Right renal pelvis (tissue), 4 donors: ENCODE results near the gene SLC34A1. TPM values are rescaled to one million over a fixed set of nuclear protein-coding genes. Genes with fewer than 3 reads are reported as not detected.

Source experiments
- DNase-seq, 4 donors: peaks; one replicate each; pipeline ENCODE4 v3.0.0-alpha.2; 2013; ENCODE audit warnings: low read depth in 4 of 4, low spot score in 3 of 4, missing footprints in 1 of 4
- polyA plus RNA-seq, 4 donors: library from polyadenylated mRNA; unstranded; fragments of 120-200 nt; gene quantifications; one replicate each; pipeline ENCODE4 v1.2.1, GENCODE V29; 2013; ENCODE audit not compliant: insufficient read length in 4 of 4

SLC34A1 gene
- polyA plus RNA-seq, 4 donors, result 134 to 198 (median 174) TPM

DNA sequence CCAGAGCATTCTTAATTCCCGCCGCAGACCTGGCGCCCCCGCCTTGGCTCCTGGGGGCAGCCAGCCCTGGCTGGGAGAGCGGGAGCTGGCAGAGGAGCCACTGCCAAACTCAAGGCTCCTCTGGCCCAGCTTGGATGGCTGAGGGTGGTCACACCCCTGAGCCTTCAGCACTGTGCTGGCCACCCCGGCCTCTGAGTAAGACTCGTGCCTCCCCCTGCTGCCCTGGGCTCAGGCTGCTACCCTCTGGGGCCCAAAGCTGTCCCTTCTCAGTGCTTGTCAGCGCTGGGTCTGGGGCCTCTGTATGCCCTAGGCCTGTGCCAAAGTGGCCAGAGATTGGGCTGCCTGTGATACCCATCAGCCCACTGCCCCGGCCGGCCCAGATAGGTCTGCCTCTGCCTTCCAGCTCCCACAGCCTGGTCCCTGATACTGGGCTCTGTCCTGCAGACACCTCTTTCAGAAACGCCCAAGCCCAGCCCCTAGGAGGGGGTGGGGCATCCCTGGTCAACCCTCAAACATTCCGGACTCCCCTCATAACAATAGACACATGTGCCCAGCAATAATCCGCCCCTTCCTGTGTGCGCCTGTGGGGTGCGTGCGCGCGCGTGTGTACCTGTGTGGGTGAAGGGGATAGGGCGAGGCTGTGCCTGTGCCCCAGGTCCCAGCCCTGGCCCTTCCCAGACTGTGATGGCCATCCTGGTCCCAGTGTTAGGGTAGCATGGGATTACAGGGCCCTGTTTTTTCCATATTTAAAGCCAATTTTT lies 58.0 kb downstream of the SLC34A1 start:
- DNase-seq, result no peak

DNA sequence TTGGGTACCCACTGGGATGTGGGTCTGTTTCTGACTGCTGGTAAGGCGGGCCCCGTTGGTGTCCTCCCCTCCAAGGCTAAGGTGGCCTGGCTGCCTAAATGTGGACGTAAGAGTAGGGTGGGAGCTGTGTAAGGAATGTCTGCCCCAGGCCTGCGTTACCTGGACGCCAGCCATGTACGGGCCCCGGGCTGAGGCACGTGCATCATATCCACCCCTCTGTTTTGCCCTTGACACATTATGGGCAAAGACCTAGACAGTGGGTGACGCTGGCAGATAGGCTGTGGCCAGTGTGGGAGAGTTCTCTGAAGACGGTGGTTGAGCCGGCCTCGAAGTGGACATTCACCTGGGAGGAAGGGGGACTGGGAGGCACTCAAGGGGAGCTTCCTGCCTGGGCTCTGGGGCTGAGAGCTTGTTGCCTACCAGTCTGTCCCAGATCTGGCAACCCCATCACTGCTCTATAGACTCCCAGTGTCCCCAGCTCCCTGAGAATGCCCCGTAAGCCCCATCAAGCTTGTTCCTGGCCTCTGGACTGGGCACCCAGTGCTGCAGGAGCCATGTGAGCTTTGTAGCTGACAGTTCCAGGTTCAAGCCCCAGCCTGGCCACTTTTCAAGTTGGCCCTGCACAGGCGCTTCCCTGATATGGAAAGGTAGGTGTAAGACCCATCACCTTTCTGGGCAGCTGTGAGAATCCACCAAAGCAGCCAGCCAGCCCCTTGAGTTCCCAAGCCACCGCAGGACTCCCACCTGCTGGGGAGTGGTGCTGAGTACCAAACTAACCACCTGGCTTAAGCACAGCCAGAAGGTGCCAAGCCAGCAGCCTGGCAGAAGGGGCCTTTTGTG lies 59.1 kb downstream of the SLC34A1 start:
- DNase-seq, result no peak

DNA sequence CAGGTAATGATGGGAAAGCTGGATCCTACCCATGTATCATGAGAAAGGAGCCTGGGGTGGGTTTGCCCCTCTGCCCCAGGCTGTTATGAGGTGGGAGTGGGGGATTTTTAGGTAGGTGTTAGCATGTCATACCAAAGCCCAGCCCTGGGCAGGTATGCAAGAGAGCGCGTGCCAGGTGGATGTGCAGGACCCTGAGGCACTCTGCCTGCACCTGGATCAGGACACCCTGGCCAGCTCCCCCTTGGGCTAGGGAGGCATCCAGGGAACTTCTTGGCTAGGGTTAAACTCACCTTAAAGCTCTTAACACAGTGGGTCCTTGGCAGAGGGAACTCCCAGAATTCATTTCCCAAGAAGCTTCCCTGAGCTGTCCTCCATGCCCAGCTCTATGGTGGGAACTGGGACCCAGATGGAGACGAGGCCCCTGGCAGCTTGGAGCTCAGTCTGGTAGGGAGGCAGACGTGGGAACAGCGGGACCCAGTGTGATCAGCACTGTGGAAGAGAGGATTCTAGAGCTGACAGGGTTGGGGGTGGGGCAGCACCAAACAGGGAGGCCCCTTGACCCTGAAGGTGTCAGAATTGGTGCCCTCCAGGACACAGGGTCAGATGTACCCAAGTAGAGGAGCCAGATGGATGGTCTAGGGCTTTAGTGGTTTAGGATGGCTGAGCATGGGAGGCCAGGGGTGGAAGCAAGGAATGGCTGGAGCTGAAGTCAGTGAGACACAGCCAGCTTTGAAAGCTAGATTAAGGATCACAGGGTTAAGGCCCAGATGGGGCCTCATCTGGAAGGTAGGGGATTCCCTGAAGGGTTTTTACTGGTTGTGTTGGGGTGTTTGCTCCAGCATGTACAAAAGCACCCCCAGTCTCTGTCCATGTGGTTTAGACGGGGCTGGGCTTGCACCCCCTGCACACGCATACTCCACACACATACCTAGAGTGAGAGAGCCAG lies 60.1 kb downstream of the SLC34A1 start:
- no peak for DNase-seq

- no peak for DNase-seq
These were observed 61.0 kb downstream of the SLC34A1 start for GRCh38 chr5:177445052-177445916.

DNA sequence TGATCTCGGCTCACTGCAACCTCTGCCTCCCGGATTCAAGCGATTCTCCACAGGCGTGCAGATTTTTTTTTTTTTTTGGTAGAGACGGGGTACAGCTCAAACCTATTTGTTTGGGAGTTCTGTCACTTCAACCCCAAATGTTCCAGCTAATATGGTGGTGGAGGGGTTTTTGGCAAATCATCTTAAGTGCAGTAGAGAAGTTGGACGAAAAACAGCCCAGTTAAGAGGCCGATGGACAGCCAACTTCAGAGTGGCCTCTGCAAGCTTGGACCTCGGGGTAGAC lies 61.6 kb downstream of the SLC34A1 start:
- no peak for DNase-seq

GRCh38 chr5:177446200-177447065 lies 62.2 kb downstream of the SLC34A1 start, which contains the start of gene PRR7:
Gene PRR7 (plus strand): TSS chr5:177446814. CDS start chr5:177455068, 8,254 bp downstream.
- DNase-seq, result no peak

DNA sequence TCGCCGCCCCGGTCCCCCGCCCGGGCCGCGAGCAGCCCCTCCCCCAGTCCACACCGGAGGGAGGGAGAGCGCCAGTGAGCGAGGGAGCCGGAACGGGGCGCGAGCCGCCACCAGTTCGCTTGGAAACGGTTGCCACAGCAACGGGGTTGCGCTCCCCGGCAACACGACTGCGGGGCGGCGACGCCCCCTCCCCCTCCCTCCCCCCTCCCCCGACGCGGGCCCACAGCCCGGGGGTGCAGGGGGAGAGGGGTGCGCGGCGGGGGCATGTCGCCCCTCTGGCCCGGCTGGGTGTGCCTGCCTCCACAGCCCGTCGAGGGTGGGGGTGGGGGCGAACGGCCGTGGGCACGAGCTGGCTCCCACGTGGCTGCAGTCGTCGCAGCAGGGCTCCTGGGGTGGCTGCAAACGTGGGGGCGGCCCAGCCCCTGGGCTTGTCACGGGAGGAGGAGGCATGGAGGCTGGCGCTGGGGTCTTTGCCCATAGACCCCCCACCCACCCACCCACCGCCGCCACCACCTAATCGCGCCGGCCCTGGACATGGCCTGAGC lies 62.9 kb downstream of the SLC34A1 start:
- DNase-seq, result no peak

- no peak for DNase-seq
These were observed 63.5 kb downstream of the SLC34A1 start for GRCh38 chr5:177447611-177448243.

Other genes starting within 250 kb of the SLC34A1 start
- 10 to 100 TPM; 24.8 to 38.2 (median 27.3) TPM for gene RAB24, start 80.7 kb upstream of the SLC34A1 start, polyA plus RNA-seq
- 100 to 1,000 TPM; 123 to 153 (median 136) TPM for gene PRELID1, start 80.6 kb upstream of the SLC34A1 start, polyA plus RNA-seq
- gene MXD3, start 72.5 kb upstream of the SLC34A1 start, polyA plus RNA-seq, result 10 to 100 TPM; 13.7 to 23.2 (median 14.5) TPM
- gene LMAN2, start 32.8 kb upstream of the SLC34A1 start, polyA plus RNA-seq, result 100 to 1,000 TPM; 114 to 166 (median 126) TPM
- 10 to 100 TPM; 11.9 to 18.7 (median 15.3) TPM for gene RGS14, start 26.5 kb upstream of the SLC34A1 start, polyA plus RNA-seq
- gene PFN3, start 16.2 kb downstream of the SLC34A1 start, polyA plus RNA-seq, result 1 to 10 TPM in 3 of 4 donors, under 1 TPM in 1; 0.50 to 2.2 (median 1.1) TPM
- gene F12, start 25.1 kb downstream of the SLC34A1 start, polyA plus RNA-seq, result 10 to 100 TPM in 1 of 4 donors, 1 to 10 TPM in 3; 4.6 to 11.3 (median 5.8) TPM
- 10 to 100 TPM; 20.4 to 29.2 (median 23.0) TPM for gene GRK6, start 42.2 kb downstream of the SLC34A1 start, polyA plus RNA-seq
- gene PRR7, start 62.4 kb downstream of the SLC34A1 start, polyA plus RNA-seq, result 1 to 10 TPM in 3 of 4 donors, under 1 TPM in 1; 0.83 to 3.8 (median 1.2) TPM
- gene DBN1, start 89.2 kb downstream of the SLC34A1 start, polyA plus RNA-seq, result 100 to 1,000 TPM; 169 to 203 (median 179) TPM
- 100 to 1,000 TPM in 2 of 4 donors, 10 to 100 TPM in 2; 82.9 to 129 (median 96.9) TPM for gene PDLIM7, start 113.2 kb downstream of the SLC34A1 start, polyA plus RNA-seq
- 1 to 10 TPM; 3.6 to 6.3 (median 4.8) TPM for gene DOK3, start 125.4 kb downstream of the SLC34A1 start, polyA plus RNA-seq
- gene DDX41, start 132.5 kb downstream of the SLC34A1 start, polyA plus RNA-seq, result 10 to 100 TPM; 85.1 to 97.1 (median 91.8) TPM
- gene FAM193B, start 170.1 kb downstream of the SLC34A1 start, polyA plus RNA-seq, result 10 to 100 TPM; 68.7 to 99.1 (median 75.3) TPM
- 100 to 1,000 TPM; 145 to 194 (median 166) TPM for gene TMED9, start 207.8 kb downstream of the SLC34A1 start, polyA plus RNA-seq
- gene B4GALT7, start 215.7 kb downstream of the SLC34A1 start, polyA plus RNA-seq, result 10 to 100 TPM; 20.9 to 29.1 (median 22.1) TPM